Measurements from ENCODE around the gene KIAA0040.

KIAA0040 gene

GRCh38 chr1:175169286-175170018 is 23.1 kb downstream of the KIAA0040 start:
- DNase-seq (ENCODE audit: low spot score) = no peak
- TF ChIP-seq CTCF (IDR thresholded peaks at IDR 0.05; ENCODE audit: extremely low read depth, missing control alignments) = no peak

- DNase-seq (ENCODE audit: low spot score) = no peak
- no peak for TF ChIP-seq CTCF (IDR thresholded peaks at IDR 0.05; ENCODE audit: extremely low read depth, missing control alignments)
These were observed 23.8 kb downstream of the KIAA0040 start for GRCh38 chr1:175168782-175169181.

- DNase-seq (ENCODE audit: low spot score) = no peak
- no peak for TF ChIP-seq CTCF (IDR thresholded peaks at IDR 0.05; ENCODE audit: extremely low read depth, missing control alignments)
These were observed 24.7 kb downstream of the KIAA0040 start for GRCh38 chr1:175167861-175168260.

GRCh38 chr1:175166746-175167145 is 25.8 kb downstream of the KIAA0040 start:
- TF ChIP-seq CTCF (IDR thresholded peaks at IDR 0.05; ENCODE audit: extremely low read depth, missing control alignments) = no peak

DNA sequence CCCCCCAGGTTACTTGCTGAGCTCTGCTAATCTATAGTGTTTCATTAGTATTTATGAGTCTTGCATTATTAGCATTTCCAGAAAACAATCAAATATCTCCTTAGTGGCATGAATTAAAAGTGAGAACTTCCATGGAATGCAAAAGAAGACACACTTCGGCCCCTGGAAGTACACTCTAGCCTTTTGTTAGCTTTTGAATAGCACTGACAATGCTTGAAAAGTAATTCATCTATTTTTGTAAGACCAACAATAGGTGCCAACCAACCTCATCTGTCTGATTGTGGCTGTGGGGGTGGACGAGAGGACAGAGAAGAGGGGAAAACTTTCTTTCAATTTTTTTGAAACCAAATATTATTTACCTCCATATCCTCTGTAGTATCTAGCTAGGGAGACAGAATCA is 27.8 kb downstream of the KIAA0040 start:
- TF ChIP-seq CTCF (IDR thresholded peaks at IDR 0.05; ENCODE audit: extremely low read depth, missing control alignments) = no peak
- no peak for DNase-seq (ENCODE audit: low spot score)

More at GRCh38 chr1:175166746-175167145, 25.8 kb downstream of the KIAA0040 start:
- no peak for DNase-seq (ENCODE audit: low spot score)

DNA sequence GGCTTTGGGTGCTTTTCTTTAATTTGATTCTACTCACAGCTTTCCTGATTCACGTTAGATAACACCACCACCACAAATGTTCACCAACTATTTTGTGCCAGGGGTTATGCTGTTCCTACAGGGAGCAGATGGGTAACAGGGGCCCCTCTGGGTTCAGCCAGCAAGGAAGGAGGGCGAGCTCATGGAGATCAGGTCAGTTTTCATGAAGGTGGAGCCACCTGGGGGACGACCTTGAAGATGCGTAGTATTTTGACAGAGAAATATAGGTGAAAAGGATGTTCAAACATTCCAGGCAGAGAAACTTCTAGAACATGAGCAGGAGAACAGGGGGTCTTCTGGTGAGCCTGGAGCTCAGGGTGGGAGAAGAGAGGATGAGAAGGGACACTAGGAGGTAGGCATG is 28.9 kb downstream of the KIAA0040 start:
- no peak for TF ChIP-seq CTCF (IDR thresholded peaks at IDR 0.05; ENCODE audit: extremely low read depth, missing control alignments)
- no peak for DNase-seq (ENCODE audit: low spot score)

DNA sequence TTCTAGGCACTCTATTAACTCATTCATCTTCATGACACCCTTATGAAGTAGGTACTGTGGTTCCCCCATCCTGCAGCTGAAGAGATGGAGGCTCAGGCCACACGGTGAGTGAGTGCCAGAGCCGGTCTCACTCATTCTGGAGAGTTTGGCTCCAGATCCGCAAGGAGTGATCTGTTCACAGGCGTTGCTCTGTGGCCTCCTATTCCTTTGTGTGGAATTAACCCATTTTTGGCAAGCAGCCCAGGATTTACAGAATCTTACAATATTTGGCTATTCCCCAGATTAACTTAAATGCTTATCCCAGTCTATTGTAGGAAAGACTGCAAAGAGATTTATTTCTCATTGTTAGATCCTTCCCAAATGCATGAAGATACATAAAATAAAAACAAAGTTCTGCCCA is 29.6 kb downstream of the KIAA0040 start:
- DNase-seq (ENCODE audit: low spot score) = no peak
- TF ChIP-seq CTCF (IDR thresholded peaks at IDR 0.05; ENCODE audit: extremely low read depth, missing control alignments) = no peak
